HG03139 (cell line): ENCODE measurements around the gene ERI3.

Experiments used
- ATAC-seq: cut with Tn5 transposase; IDR thresholded peaks from one replicate; pipeline ENCODE4 v1.9.1; 2021; ENCODE audit not compliant: unreplicated experiment

ERI3 gene

DNA sequence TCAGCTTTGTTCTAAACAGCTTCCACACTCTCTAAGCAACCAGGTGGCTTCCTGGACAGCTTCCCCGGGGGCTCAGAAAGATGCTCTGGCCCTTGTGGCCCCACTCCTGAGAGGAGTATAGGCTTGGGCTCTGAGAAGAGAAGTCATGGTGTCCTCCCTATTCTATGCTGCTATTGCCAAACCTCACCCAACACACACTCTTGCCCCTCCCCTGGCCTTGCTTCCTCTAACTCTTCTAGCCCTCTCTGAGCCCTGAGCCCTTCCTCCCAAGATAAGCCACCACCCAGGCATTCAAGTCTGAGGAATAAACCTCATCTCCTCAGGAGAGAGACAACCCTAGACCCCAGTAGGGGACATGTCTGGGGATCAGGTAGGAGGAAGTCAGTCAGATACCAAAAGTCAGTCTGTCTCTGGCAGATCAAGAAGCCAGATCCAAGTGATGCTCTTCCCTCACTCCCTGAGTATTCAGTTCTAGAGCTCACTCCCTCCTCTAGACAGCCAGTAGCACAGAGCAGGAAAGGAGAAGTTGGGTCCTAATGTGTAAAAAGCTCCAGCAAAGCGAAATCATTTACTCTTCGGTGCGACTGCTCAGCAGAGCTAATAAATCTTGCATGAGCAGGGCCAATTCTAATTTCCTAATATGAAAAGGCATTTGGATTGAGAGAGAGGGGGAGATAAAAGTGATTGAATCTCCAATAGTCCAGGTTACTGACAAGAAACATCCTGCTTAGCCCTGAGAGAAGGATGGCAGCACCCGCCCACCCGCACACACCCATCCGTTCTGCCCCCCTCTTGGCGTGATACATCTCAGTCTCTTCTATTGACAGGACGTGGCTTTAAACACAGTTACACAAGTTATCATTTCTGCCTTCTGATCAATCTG is 91.2 kb downstream of the ERI3 start:
- ATAC-seq = no peak

GRCh38 chr1:44262816-44263567 is 92.1 kb downstream of the ERI3 start:
- ATAC-seq = no peak

DNA sequence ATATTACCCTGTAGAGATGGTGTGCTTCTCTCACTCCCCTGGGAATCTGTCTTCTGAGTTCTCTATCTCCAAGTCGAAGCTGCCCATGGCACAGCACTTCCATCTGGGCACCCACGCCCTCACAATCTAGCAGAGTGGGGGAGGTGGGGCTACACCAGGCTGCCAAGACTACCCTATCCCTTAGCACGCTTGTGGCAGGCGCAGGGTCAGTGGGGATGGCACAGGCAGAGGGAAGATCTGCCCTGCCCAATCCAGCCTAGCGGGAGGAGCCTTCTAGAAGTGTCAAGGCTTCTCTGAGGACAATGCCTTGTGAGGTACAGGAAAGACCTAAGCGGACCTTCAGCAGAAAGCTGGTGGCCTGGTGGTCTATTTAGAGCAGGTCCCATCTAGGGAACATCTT is 92.6 kb downstream of the ERI3 start:
- no peak for ATAC-seq

- no peak for ATAC-seq
Observed at GRCh38 chr1:44261962-44262361, 93.1 kb downstream of the ERI3 start.

- ATAC-seq = no peak
Observed at GRCh38 chr1:44261171-44261817, 93.8 kb downstream of the ERI3 start.

GRCh38 chr1:44260792-44261170 is 94.3 kb downstream of the ERI3 start:
- ATAC-seq = no peak

GRCh38 chr1:44259090-44259489 is 96.0 kb downstream of the ERI3 start:
- ATAC-seq = no peak

- ATAC-seq = no peak
Observed at GRCh38 chr1:44256762-44257554, 98.1 kb downstream of the ERI3 start.

DNA sequence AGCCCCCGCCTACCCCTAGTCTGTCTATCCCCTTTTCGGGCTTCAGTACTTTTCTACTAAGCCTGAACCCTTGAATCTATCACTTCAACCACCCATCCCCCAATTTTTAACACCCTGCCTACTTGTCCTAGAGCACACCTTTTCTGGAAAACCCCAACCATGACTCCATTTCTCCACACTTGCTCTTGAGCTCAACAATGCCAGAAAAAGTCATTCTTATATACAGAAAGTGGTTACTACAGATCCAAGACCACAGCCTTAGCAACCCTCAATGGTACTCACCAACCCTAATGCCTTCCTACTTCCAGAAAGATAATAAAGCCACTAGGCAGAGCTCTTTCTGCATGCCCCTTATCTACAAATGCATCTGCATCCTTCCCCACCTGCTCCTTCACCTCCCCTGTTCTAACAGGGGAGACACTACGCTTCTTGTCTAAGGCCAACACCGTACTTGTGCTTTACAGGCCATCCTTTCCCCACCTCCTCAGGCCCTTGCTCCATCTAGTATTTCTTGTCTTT is 100.6 kb downstream of the ERI3 start:
- ATAC-seq = no peak

GRCh38 chr1:44251989-44252671 is 102.9 kb downstream of the ERI3 start:
- no peak for ATAC-seq

- ATAC-seq = no peak
Observed at GRCh38 chr1:44251486-44251885, 103.6 kb downstream of the ERI3 start.

DNA sequence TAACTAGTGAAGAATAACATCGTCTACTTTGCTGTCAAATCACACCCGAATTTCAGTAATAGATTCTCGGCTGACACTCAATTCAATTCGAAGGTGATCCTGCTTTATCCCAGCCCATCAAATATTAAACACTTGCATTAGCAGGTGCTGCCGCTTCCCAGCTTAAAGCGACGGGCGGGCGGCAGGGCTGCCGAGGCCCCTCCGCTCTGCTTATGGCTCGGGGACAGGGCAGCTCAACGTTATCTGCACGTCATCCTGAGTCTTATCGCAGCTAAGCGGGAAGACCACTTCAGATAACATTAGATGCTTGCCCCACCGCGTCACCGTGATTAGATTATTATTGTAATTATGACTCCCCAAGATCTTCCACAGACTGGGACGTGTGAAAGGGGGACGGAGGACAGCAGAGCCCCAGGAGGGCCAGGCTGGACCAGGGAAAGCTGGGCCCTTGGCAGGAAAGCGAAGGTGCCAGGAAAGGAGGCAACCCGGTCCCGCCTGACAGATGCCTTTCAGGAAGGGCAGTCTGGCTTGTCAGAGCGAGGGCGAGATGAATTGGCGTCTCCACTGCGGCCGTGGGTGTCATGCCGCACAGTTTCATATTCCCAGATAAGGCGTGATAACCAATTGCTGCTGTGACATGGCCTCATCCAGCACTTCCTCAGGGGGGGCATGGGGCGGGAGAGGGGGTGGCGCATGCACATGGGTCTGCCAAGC is 104.8 kb downstream of the ERI3 start:
- no peak for ATAC-seq

GRCh38 chr1:44249543-44249942 is 105.5 kb downstream of the ERI3 start:
- no peak for ATAC-seq

GRCh38 chr1:44246806-44247205 is 108.3 kb downstream of the ERI3 start:
- no peak for ATAC-seq

GRCh38 chr1:44244986-44245385 is 110.1 kb downstream of the ERI3 start:
- ATAC-seq = no peak

DNA sequence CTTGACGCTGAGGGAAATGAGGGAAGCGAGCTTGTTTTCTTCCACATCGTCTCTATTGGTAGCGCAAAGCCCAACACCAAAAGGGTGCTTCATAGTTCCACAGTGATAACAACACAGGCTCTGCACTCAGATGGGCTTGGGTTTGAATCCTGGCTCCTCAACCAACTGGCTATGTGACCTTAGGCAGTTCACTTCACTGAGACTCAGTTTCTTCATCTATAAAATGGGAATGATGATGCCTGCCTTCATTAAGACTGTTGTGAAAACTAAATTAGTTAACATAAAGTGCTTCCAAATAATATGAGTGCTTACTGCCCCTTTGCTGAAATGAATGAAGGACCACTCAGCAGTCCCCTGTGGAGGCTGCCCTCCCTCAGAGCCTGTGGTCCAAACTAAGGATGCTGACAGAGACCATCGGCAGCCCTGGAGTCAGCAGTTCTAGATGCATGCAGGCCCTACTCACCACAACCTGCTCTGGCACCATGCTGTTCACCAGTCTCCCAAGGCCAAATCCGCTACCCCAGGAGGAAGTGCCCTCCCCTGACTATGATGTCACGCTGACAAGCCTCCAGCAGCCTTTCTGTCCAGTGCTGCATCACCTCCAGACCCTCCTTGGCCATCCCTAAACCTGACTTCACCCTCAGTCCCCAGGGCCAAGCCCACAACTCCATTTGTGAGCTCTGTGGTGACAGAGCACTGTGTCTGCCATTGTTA is 111.1 kb downstream of the ERI3 start:
- no peak for ATAC-seq

DNA sequence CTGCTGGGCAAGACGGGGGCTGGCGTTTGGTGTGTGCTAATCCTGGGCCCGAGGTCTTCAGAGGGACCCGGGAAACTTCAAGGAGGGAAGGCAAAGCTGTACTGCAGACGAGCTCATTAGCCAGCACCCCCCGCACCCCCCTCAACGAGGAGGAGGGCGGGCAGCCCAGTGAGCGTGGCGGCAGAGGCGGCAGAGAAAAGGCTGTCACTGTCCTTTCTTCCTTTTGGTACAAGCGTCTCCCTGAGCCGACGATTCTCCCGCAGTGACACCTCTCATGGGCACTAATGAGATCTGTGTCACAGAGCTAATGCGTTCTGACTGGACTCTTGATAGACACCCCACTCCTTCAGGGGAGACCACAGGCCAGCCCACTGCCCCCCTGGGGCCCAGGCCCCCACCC is 112.3 kb downstream of the ERI3 start:
- ATAC-seq = no peak

GRCh38 chr1:44240802-44241671 is 114.0 kb downstream of the ERI3 start:
- ATAC-seq = no peak
